ENCODE measurements around the gene TINCR. TPM values are rescaled to one million over a fixed set of nuclear protein-coding genes. Genes with fewer than 3 reads are reported as not detected.

Gene TINCR
- total RNA-seq, 1 experiment from 2014 or later: 0.34 TPM

GRCh38 chr19:5530701-5531100, 37.1 kb downstream of the TINCR start:
- intact Hi-C loops (cut with micrococcal nuclease; ENCODE audit: unreplicated experiment): no loop called here

DNA sequence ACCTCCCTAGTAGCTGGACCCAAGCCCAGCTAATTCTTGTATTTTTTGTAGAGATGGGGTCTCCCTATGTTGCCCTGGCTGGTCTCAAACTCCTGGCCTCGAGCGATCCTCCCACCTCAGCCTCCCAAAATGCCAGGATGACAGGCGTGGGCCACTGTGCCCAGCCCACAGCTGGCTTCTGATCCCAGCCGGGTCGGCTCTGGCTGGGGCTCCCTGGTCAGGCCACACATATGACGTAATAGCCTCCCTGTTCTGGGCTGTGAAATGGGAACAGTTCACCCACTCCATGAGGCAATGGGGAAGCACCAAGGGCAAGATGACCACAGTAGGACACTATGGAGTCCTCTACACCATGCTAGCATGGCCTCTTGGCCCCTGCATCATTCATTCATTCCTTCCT, 41.1 kb downstream of the TINCR start:
- DNase-seq (ENCODE audit: low spot score): no peak
- Histone ChIP-seq H3K27ac (ENCODE audit: low read depth, low read length, poor library complexity, severe bottlenecking) (no peak overlapping the region), H3K36me3 (ENCODE audit: insufficient read depth, low read length, poor library complexity, severe bottlenecking) (no peaks in the 10 kb centered on the region), H3K4me3 (ENCODE audit: low read depth, low read length, poor library complexity, severe bottlenecking) (no peak overlapping the region), H3K27me3 (replicated peaks; ENCODE audit: insufficient read depth, low read depth, low read length, poor library complexity) (no peaks in the 10 kb centered on the region), H3K4me1 (ENCODE audit: insufficient read depth, low read length, poor library complexity, severe bottlenecking) (no peaks in the 10 kb centered on the region), H3K9me3 (ENCODE audit: low read depth, low read length, poor library complexity, severe bottlenecking) (no peaks in the 10 kb centered on the region)
- no peak for TF ChIP-seq EZH2 (IDR thresholded peaks at IDR 0.05; ENCODE audit: borderline replicate concordance, low read depth, low read length, poor library complexity, severe bottlenecking)
- TF ChIP-seq, protein P1, sequence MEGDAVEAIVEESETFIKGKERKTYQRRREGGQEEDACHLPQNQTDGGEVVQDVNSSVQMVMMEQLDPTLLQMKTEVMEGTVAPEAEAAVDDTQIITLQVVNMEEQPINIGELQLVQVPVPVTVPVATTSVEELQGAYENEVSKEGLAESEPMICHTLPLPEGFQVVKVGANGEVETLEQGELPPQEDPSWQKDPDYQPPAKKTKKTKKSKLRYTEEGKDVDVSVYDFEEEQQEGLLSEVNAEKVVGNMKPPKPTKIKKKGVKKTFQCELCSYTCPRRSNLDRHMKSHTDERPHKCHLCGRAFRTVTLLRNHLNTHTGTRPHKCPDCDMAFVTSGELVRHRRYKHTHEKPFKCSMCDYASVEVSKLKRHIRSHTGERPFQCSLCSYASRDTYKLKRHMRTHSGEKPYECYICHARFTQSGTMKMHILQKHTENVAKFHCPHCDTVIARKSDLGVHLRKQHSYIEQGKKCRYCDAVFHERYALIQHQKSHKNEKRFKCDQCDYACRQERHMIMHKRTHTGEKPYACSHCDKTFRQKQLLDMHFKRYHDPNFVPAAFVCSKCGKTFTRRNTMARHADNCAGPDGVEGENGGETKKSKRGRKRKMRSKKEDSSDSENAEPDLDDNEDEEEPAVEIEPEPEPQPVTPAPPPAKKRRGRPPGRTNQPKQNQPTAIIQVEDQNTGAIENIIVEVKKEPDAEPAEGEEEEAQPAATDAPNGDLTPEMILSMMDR (conservative IDR thresholded peaks at IDR 0.05; ENCODE audit: low read depth, low read length): no peak
- CTCF ChIA-PET: no interaction called here
- intact Hi-C loops (cut with micrococcal nuclease; ENCODE audit: unreplicated experiment): no loop called here
- BruUV-seq (replicated peaks): no TSS peak
- POLR2A ChIA-PET (ENCODE audit: low non-redundant PET): interaction anchor here (0.7 kb wide), 1 partner anchor 439 kb away, joined by 10 read pairs; no protein-coding TSS in a partner anchor

More at GRCh38 chr19:5530701-5531100, 37.1 kb downstream of the TINCR start:
- TF ChIP-seq, protein P1 (conservative IDR thresholded peaks at IDR 0.05; ENCODE audit: low read depth, low read length): no peak
- no peak for TF ChIP-seq EZH2 (IDR thresholded peaks at IDR 0.05; ENCODE audit: borderline replicate concordance, low read depth, low read length, poor library complexity, severe bottlenecking)
- ChIA-PET CTCF (interaction anchor here (0.5 kb wide), 1 partner anchor 495 kb away, joined by 3 read pairs; no protein-coding TSS in a partner anchor), POLR2A (ENCODE audit: low non-redundant PET) (no interaction called here)
- Histone ChIP-seq H3K36me3 (ENCODE audit: insufficient read depth, low read length, poor library complexity, severe bottlenecking) (no peaks in the 10 kb centered on the region), H3K27ac (ENCODE audit: low read depth, low read length, poor library complexity, severe bottlenecking) (no peak overlapping the region), H3K9me3 (ENCODE audit: low read depth, low read length, poor library complexity, severe bottlenecking) (peaks cover 12% of the 10 kb centered on the region), H3K4me1 (ENCODE audit: insufficient read depth, low read length, poor library complexity, severe bottlenecking) (no peaks in the 10 kb centered on the region), H3K27me3 (replicated peaks; ENCODE audit: insufficient read depth, low read depth, low read length, poor library complexity) (no peaks in the 10 kb centered on the region), H3K4me3 (ENCODE audit: low read depth, low read length, poor library complexity, severe bottlenecking) (no peak overlapping the region)
- BruUV-seq (replicated peaks): no TSS peak
- no peak for DNase-seq (ENCODE audit: low spot score)

GRCh38 chr19:5524081-5524480, 43.7 kb downstream of the TINCR start:
- intact Hi-C loops (cut with micrococcal nuclease; ENCODE audit: unreplicated experiment): no loop called here
- Histone ChIP-seq H3K4me1 (ENCODE audit: insufficient read depth, low read length, poor library complexity, severe bottlenecking) (no peaks in the 10 kb centered on the region), H3K27me3 (replicated peaks; ENCODE audit: insufficient read depth, low read depth, low read length, poor library complexity) (no peaks in the 10 kb centered on the region), H3K36me3 (ENCODE audit: insufficient read depth, low read length, poor library complexity, severe bottlenecking) (no peaks in the 10 kb centered on the region), H3K4me3 (ENCODE audit: low read depth, low read length, poor library complexity, severe bottlenecking) (no peak overlapping the region), H3K9me3 (ENCODE audit: low read depth, low read length, poor library complexity, severe bottlenecking) (no peaks in the 10 kb centered on the region), H3K27ac (ENCODE audit: low read depth, low read length, poor library complexity, severe bottlenecking) (no peak overlapping the region)
- no peak for DNase-seq (ENCODE audit: low spot score)
- BruUV-seq (replicated peaks): no TSS peak
- no peak for TF ChIP-seq EZH2 (IDR thresholded peaks at IDR 0.05; ENCODE audit: borderline replicate concordance, low read depth, low read length, poor library complexity, severe bottlenecking)
- TF ChIP-seq, protein P1 (conservative IDR thresholded peaks at IDR 0.05; ENCODE audit: low read depth, low read length): no peak
- ChIA-PET CTCF (interaction anchor here (1.0 kb wide), 1 partner anchor 10 kb away, joined by 3 read pairs; no protein-coding TSS in a partner anchor), POLR2A (ENCODE audit: low non-redundant PET) (no interaction called here)
